Neural cell (in vitro differentiated cells): ENCODE data around the gene KCTD11. TPM values are rescaled to one million over a fixed set of nuclear protein-coding genes. Genes with fewer than 3 reads are reported as not detected.

Source experiments
- H2AFZ ChIP-seq: fragments of 200-600, 300-800 bp; sonication (generic), shearing (Covaris generic); 2 replicates; pipeline ENCODE4 v1.6.0; 2014; ENCODE audit warnings: low read depth, mild to moderate bottlenecking, antibody characterized with exemption, low read length, moderate library complexity
- H3F3A ChIP-seq: fragments of 200-600 bp; shearing (Covaris generic); 2 replicates; pipeline ENCODE4 v1.6.1; 2016; ENCODE audit warnings: mild to moderate bottlenecking, moderate library complexity, mixed read lengths, antibody characterized with exemption, low read length; ENCODE audit not compliant: insufficient read depth, poor library complexity, severe bottlenecking
- H3K27ac ChIP-seq: fragments of 200-600, 300-800 bp; sonication (generic), shearing (Covaris generic); 2 replicates; pipeline ENCODE4 v1.5.1; 2014; ENCODE audit warnings: mild to moderate bottlenecking, low read length, moderate library complexity
- H3K27me3 ChIP-seq: fragments of 300-800, 200-600 bp; sonication (generic), shearing (Covaris generic); 2 replicates; pipeline ENCODE4 v1.6.0; 2014; ENCODE audit warnings: mild to moderate bottlenecking, low read depth, low read length, moderate library complexity; ENCODE audit not compliant: insufficient read depth
- H3K36me3 ChIP-seq: fragments of 300-800, 200-600 bp; sonication (generic), shearing (Covaris generic); 2 replicates; pipeline ENCODE4 v1.5.1; 2014; ENCODE audit warnings: mild to moderate bottlenecking, antibody characterized with exemption, low read length, moderate library complexity; ENCODE audit not compliant: insufficient read depth
- H3K4me2 ChIP-seq: fragments of 300-800, 200-600 bp; sonication (generic), shearing (Covaris generic); 2 replicates; pipeline ENCODE4 v1.6.0; 2014; ENCODE audit warnings: mild to moderate bottlenecking, low read length
- H3K4me3 ChIP-seq: fragments of 300-800, 200-600 bp; sonication (generic), shearing (Covaris generic); 2 replicates; pipeline ENCODE4 v1.5.1; 2014; ENCODE audit warnings: mild to moderate bottlenecking, low read length, moderate library complexity
- H3K79me2 ChIP-seq: fragments of 200-600 bp; shearing (Covaris generic); replicated peaks from 2 replicates; pipeline ENCODE4 v1.6.0; 2014; ENCODE audit warnings: mild to moderate bottlenecking, low read length, moderate library complexity; ENCODE audit not compliant: insufficient read depth
- H3K9ac ChIP-seq: fragments of 300-800, 200-600 bp; sonication (generic), shearing (Covaris generic); 2 replicates; pipeline ENCODE4 v1.6.1; 2016; ENCODE audit warnings: mild to moderate bottlenecking, low read length, mixed read lengths
- H3K9me2 ChIP-seq: fragments of 200-600 bp; shearing (Covaris generic); 2 replicates; pipeline ENCODE4 v1.6.1; 2016; ENCODE audit warnings: mild to moderate bottlenecking, low read length, mixed read lengths; ENCODE audit not compliant: insufficient read depth
- H3K9me3 ChIP-seq: fragments of 200-600, 300-800 bp; sonication (generic), shearing (Covaris generic); 2 replicates; pipeline ENCODE4 v1.6.1; 2016; ENCODE audit warnings: mild to moderate bottlenecking, mixed run types, low read length, moderate library complexity, mixed read lengths
- H4K20me1 ChIP-seq: fragments of 200-600 bp; shearing (Covaris generic); 2 replicates; pipeline ENCODE4 v1.6.1; 2016; ENCODE audit warnings: mild to moderate bottlenecking, mixed run types; ENCODE audit not compliant: insufficient read depth
- EP300 ChIP-seq: fragments of 450-650 bp; conservative IDR thresholded peaks from 2 replicates; pipeline ENCODE4 v1.6.1; 2014; ENCODE audit warnings: antibody characterized with exemption, mild to moderate bottlenecking, moderate library complexity; ENCODE audit not compliant: poor library complexity, severe bottlenecking
- EZH2 ChIP-seq: fragments of 200-600, 300-800 bp; shearing (Covaris generic), sonication (generic); IDR thresholded peaks from 2 replicates; pipeline ENCODE4 v1.6.1; 2014; ENCODE audit warnings: antibody characterized with exemption, low read length, borderline replicate concordance, mild to moderate bottlenecking; ENCODE audit not compliant: insufficient read depth, poor library complexity, severe bottlenecking
- MXI1 ChIP-seq: fragments of 450-650 bp; conservative IDR thresholded peaks from 2 replicates; pipeline ENCODE4 v1.6.1; 2014; ENCODE audit warnings: antibody characterized with exemption, mild to moderate bottlenecking; ENCODE audit not compliant: poor library complexity, severe bottlenecking
- POLR2AphosphoS5 ChIP-seq: IDR thresholded peaks from 2 replicates; pipeline ENCODE4 v1.6.1; 2012
- RAD21 ChIP-seq: fragments of 450-650 bp; conservative IDR thresholded peaks from 2 replicates; pipeline ENCODE4 v1.6.1; 2014; ENCODE audit warnings: antibody characterized with exemption, mild to moderate bottlenecking, moderate library complexity
- SMC3 ChIP-seq: fragments of 450-650 bp; conservative IDR thresholded peaks from 2 replicates; pipeline ENCODE4 v1.6.1; 2014; ENCODE audit warnings: antibody characterized with exemption, mild to moderate bottlenecking, moderate library complexity; ENCODE audit not compliant: poor library complexity
- TAF1 ChIP-seq: IDR thresholded peaks from 2 replicates; pipeline ENCODE4 v1.6.1; 2012; ENCODE audit warnings: low read depth
- polyA plus RNA-seq: library from polyadenylated mRNA; depleted of rRNA; stranded (reverse); fragments of >200 nt; gene quantifications from 2 replicates; pipeline ENCODE4 v1.2.3, GENCODE V29; 2014
- TF ChIP-seq, protein P1 (sequence below): IDR thresholded peaks from 2 replicates; pipeline ENCODE4 v1.6.1; 2012; ENCODE audit warnings: borderline replicate concordance
- TF ChIP-seq, protein P2 (sequence below): fragments of 450-650 bp; IDR thresholded peaks from 2 replicates; pipeline ENCODE4 v1.5.1; 2014; ENCODE audit warnings: antibody characterized with exemption, mild to moderate bottlenecking, moderate library complexity; ENCODE audit not compliant: poor library complexity, severe bottlenecking

Gene KCTD11
- polyA plus RNA-seq, 1 donor from 2014 or later, result 2.8 TPM

DNA sequence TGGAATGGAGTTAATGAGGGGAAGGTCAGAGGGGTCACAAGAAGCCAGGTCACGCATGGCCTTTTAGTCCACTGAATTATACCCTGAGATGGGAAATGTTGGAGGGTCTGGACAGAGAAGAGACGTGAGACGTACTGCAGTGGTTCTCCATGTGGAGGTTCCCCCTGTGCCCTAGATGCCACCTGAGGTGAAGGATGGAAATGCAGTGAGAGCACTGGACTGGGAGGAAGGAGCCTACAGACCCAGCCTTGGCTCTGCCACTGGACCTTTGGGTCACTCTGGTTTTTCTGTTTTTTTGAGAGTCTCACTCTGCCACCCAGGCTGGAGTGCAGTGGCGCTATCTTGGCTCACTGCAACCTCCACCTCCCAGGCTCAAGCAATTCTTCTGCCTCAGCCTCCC lies 44.2 kb downstream of the KCTD11 start:
- TF ChIP-seq MXI1 (no peak), EZH2 (no peak), RAD21 (no peak), SMC3 (no peak), POLR2AphosphoS5 (no peak), TAF1 (no peak), EP300 (no peak)
- TF ChIP-seq, protein P1, sequence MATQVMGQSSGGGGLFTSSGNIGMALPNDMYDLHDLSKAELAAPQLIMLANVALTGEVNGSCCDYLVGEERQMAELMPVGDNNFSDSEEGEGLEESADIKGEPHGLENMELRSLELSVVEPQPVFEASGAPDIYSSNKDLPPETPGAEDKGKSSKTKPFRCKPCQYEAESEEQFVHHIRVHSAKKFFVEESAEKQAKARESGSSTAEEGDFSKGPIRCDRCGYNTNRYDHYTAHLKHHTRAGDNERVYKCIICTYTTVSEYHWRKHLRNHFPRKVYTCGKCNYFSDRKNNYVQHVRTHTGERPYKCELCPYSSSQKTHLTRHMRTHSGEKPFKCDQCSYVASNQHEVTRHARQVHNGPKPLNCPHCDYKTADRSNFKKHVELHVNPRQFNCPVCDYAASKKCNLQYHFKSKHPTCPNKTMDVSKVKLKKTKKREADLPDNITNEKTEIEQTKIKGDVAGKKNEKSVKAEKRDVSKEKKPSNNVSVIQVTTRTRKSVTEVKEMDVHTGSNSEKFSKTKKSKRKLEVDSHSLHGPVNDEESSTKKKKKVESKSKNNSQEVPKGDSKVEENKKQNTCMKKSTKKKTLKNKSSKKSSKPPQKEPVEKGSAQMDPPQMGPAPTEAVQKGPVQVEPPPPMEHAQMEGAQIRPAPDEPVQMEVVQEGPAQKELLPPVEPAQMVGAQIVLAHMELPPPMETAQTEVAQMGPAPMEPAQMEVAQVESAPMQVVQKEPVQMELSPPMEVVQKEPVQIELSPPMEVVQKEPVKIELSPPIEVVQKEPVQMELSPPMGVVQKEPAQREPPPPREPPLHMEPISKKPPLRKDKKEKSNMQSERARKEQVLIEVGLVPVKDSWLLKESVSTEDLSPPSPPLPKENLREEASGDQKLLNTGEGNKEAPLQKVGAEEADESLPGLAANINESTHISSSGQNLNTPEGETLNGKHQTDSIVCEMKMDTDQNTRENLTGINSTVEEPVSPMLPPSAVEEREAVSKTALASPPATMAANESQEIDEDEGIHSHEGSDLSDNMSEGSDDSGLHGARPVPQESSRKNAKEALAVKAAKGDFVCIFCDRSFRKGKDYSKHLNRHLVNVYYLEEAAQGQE, result no peak
- TF ChIP-seq, protein P2, sequence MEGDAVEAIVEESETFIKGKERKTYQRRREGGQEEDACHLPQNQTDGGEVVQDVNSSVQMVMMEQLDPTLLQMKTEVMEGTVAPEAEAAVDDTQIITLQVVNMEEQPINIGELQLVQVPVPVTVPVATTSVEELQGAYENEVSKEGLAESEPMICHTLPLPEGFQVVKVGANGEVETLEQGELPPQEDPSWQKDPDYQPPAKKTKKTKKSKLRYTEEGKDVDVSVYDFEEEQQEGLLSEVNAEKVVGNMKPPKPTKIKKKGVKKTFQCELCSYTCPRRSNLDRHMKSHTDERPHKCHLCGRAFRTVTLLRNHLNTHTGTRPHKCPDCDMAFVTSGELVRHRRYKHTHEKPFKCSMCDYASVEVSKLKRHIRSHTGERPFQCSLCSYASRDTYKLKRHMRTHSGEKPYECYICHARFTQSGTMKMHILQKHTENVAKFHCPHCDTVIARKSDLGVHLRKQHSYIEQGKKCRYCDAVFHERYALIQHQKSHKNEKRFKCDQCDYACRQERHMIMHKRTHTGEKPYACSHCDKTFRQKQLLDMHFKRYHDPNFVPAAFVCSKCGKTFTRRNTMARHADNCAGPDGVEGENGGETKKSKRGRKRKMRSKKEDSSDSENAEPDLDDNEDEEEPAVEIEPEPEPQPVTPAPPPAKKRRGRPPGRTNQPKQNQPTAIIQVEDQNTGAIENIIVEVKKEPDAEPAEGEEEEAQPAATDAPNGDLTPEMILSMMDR, result no peak

DNA sequence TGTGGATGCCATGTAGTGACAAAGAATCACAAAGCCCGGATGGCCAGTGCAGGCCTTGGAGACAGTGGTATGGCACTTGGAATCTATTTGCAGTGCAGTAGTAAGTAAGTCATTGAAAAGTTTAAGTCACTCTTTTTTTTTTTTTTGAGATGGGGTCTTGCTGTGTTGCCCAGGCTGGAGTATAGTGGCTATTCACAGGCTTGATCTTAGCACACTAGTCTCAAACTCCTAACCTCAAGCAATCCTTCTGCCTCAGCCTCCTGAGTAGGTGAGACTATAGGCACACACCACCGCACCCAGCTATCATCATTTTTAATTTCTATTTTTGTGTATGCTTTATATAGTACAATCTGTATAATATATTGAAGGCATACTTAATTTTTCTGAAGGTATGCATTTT lies 46.6 kb downstream of the KCTD11 start:
- Histone ChIP-seq H3K79me2 (peaks cover 3% of the 10 kb centered on the region), H3F3A (peaks cover 5% of the 10 kb centered on the region), H2AFZ (no peak overlapping the region), H3K27ac (no peak overlapping the region), H3K4me3 (no peak overlapping the region), H3K9me2 (no peaks in the 10 kb centered on the region), H3K27me3 (no peaks in the 10 kb centered on the region), H3K9ac (no peak overlapping the region), H4K20me1 (no peaks in the 10 kb centered on the region), H3K36me3 (no peaks in the 10 kb centered on the region), H3K4me2 (no peak overlapping the region), H3K9me3 (no peaks in the 10 kb centered on the region)
- TF ChIP-seq, protein P2, result no peak
- no peak for TF ChIP-seq POLR2AphosphoS5
- no peak for TF ChIP-seq EP300
- no peak for TF ChIP-seq MXI1
- TF ChIP-seq SMC3, result no peak
- TF ChIP-seq RAD21, result no peak
- no peak for TF ChIP-seq TAF1
- TF ChIP-seq, protein P1, result no peak
- TF ChIP-seq EZH2, result no peak

More for the DNA sequence above, 44.2 kb downstream of the KCTD11 start:
- Histone ChIP-seq H3K79me2 (no peaks in the 10 kb centered on the region), H2AFZ (no peak overlapping the region), H3K36me3 (no peaks in the 10 kb centered on the region), H3K27me3 (no peaks in the 10 kb centered on the region), H3K9me3 (no peaks in the 10 kb centered on the region), H4K20me1 (no peaks in the 10 kb centered on the region), H3K9ac (no peak overlapping the region), H3F3A (no peaks in the 10 kb centered on the region), H3K9me2 (no peaks in the 10 kb centered on the region), H3K4me2 (no peak overlapping the region), H3K4me3 (no peak overlapping the region), H3K27ac (no peak overlapping the region)
